TTC549 (cell line): ENCODE measurements around the gene BMP7.
"Not testable (repeated sequence)": the region's sequence is repeated elsewhere in the genome, so short reads cannot be mapped to it uniquely, and the experiment has no call there.

ENCODE experiments used
- FAIRE-seq: peaks from 2 replicates; lab custom pipeline; 2012; peaks lifted over from hg19 to GRCh38; lab: Jason Lieb, UNC

The BMP7 gene

DNA sequence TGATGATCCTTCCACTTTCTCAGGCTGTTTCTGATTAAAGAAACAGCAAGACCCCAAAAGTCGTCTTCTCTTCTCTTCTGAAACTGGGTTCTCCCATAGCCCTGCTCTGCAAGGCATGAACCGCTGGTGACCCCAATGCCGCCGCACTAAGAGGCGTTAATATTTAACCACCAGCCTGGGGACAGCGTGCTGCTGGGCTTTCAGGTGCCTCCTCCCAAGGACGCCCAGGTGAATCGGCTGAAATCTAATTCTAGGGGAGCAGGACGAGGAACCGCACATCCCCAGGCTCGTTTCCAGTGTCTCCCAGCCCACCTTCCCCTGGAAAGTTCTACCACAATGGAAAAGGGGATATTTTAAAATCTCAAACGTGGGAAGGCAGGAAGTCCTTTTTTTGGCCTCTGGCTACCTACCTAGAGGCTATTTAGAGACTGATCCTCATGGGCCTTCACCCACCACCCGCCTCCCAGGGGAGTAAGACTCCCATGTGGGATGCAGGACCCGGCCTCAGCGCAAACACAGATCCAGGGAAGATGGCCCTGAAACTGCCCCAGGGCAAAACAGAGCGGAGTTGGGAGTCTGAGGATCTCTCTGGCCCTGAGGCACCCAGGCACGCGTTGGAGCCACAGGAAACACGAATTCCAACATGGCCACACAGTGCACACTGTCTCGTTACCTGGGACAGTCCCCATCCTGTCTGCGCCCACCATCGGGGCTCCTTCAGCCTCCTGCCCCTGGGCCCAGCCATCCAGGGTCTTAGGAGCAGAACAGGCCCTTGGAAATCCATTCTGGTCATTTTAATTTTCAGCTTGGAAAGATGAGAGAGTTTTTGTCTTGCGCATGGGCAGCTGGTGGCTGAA lies 56.2 kb downstream of the BMP7 start:
- FAIRE-seq = no peak

DNA sequence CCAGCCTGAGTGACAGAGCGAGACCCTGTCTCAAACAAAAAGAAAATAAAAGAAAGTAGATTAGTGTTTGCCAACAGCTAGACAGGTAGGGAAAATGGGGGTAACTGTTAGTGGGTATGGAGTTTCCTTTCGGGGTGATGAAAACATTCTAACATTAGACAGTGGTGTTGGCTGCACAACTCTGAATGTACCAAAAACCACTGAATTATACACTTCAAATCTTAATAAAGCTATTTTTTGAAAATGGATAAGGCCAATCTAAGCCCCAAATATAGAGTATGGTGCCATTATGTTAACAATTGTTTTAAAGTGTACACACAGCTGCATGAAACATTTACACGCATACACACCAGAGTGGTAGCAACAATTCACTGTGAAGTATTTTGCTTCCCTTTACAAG lies 57.0 kb downstream of the BMP7 start:
- no peak for FAIRE-seq

DNA sequence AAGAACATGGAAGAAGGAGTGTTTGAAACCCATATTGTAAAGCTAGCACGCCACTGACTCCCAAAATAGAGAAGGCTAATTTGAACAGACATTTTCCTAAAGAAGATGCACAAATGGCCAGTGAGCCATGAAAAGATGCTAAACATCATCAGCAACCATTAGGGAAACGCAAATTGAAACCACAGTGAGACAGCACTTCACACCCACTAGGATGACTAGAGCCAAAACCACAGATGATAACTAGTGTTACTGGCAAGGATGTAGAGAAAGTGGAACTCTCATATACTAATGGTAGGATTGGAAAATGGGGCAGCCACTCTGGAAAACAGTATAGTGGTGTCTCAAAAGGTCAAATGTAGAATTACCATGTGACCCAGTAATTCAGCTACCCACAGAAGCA lies 58.2 kb downstream of the BMP7 start:
- FAIRE-seq = no peak

DNA sequence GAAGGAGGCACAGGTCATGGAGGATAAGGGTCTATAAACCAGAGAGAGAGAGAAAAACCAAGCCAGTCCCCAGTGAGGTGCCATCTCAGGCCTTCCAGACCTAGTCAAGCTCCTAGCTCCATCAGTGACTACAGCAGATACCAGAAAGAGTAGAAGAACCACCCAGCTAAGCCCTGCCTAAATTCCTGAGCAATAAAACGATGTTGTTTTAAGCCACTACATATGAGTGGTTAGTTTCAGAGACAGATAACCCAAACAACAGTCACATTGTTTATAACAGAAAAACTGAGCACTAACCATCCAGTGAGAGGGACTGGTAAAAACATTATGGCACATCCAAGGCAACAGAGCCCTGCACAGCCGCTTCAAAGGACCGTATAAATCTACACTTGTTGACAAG lies 59.2 kb downstream of the BMP7 start:
- no peak for FAIRE-seq

GRCh38 chr20:57205606-57206219 lies 60.7 kb downstream of the BMP7 start:
- FAIRE-seq = no peak

GRCh38 chr20:57203986-57204385 lies 62.5 kb downstream of the BMP7 start:
- FAIRE-seq = no peak

- no peak for FAIRE-seq
Observed at GRCh38 chr20:57203204-57203603, 63.2 kb downstream of the BMP7 start.

- FAIRE-seq = no peak
Observed at GRCh38 chr20:57202309-57202708, 64.1 kb downstream of the BMP7 start.

DNA sequence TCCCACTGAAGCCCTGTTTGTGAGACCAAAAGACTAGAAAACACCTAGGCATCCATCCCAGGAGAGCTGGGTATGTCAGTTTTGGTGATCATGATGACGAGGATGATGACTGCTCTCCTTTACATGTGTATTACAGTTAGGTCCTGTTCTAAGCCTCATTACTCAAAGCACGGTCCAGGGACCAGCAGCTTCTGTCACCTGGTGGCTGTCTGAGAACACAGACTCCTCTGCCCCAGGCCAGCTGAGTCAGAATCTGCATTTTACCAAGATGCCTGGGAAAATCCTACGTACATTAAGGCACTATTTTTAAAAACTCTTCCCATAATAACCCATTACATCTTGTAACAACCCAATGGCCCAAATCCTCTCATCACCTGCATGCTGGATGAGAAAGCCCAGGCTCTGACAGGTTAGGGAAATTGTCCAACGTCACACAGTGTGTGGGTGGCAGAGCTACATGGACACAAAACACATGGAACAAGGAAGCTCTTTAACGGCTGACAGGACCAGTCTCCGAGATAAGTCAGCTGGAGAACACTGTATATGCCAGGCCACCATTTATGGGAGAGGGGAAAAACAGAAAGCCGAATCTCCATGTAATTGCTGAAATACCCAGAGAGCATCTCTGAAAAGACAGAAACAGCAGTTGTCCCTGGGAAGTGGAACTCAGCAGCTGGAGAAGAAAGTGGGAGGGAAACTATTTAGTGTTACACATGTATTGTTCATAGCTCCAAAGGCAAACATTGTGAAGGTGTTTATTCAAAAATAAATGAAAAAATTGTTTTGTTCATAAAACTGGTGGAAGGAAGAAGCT lies 65.4 kb downstream of the BMP7 start:
- FAIRE-seq = no peak

GRCh38 chr20:57199656-57200405 lies 66.6 kb downstream of the BMP7 start:
- FAIRE-seq = no peak

DNA sequence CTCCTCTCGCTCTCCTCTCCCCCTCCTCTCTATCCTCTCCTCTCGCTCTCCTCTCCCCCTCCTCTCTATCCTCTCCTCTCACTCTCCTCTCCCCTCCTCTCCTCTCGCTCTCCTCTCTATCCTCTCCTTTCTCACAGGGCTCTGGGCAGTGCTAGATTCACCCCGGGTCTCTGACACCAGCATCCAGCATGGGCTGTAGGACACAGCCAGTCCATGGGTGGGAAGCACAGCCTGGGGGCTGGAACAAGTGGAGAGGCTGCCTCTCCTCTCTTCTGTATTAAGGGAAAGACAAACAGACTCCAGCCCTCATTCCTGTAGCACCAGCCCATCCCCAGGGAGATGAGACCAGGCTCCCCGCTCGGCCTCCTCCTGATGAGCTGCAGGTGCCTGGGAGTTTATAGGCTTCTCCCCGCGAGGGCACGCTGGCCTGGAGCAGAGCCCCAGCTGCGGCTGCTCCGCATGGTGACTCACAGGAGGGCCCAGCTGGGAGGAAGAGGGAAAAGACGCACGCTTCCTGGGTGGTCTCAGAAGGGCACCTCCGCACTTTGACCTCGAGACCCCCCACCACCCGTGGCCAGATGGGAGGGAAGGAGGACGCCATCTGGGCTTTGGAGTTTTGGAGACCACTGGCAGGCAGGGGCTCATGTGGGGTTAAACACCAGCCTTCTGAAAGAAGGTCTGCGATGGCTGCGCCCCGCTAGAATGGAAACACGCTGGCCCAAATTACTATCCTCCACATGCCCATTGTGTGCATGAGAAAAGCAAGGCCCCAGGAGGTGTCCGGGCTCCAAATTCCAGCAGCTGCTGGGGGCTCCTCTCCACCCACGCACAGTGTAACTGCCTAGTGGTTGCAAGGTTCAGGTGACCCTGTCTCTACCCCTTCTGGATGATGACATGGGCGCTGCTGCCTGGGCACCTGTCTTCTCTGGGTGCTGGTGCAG lies 68.0 kb downstream of the BMP7 start:
- FAIRE-seq = no peak

DNA sequence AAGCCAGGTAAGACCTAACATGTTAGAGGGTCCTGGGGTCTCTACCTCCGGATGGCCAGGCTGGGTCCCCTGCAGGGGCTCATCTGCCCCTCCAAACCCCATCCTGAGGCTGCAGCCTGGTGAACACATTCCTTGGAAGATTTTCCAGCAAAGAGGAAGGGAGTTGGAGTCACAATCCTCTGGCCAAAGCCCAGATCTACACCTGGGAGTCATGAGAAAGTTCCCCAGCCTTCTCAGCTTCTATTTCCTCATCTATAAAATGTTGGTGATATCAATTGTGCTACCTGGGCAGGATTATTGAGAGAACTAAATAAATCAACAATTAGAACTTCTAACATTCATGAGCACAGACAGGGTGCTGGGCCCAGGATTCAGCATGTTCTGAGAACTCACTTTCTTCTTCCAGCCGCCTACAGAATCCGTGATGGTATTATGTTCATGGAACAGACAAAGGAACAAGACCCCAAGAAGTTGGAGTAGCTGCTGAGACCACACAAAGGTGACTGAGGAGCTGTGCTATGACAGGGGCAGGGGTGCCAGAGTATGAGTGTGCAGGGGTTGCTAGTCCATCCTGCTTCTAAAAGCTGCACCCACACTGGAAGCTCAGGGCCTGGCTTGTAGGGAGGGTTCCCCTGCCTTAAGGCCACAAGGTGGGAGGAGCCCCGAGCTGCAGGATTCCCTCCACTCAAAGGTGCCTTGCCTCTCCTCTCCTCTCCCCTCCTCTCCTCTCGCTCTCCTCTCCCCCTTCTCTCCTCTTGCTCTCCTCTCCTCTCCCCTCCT lies 68.9 kb downstream of the BMP7 start:
- FAIRE-seq = no peak

GRCh38 chr20:57195469-57196100 lies 70.9 kb downstream of the BMP7 start:
- FAIRE-seq = no peak

DNA sequence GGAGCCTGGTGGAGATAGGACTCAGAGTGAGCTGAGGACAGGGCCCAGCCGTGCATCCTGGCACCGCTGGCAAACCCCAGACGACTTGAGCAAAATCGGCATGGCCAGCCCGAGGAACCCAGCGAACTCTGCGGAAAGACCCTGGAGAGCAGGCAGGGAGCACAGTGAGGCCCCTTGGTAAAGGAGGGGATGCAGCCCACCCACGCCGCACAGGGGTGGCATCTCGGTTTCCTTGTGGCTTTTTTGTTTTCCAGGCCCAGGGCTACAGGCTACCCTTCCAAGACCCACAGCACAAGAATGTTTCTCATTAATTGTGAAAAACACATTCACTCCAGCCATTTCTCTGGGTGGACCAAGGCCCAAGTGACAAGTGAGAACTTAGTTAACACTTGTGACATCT lies 71.4 kb downstream of the BMP7 start:
- no peak for FAIRE-seq

DNA sequence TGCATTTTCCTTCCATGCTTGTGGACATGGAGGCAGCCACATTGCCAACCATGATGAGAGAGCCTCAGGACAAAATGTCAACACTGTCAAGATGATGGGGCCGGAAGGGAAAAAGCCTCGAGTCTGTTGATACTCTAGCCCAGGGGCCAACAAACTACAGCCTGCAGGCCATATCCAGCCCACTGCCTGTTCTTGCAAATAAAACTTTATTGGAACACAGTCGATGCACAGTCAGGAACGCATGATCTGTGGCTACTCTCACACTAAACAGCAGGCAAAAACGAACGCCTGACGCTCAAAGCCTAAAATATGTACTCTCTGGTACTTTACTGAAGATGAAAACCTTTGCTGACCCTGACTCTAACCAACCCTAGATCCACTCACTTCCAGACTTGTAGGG lies 72.3 kb downstream of the BMP7 start:
- FAIRE-seq = no peak

DNA sequence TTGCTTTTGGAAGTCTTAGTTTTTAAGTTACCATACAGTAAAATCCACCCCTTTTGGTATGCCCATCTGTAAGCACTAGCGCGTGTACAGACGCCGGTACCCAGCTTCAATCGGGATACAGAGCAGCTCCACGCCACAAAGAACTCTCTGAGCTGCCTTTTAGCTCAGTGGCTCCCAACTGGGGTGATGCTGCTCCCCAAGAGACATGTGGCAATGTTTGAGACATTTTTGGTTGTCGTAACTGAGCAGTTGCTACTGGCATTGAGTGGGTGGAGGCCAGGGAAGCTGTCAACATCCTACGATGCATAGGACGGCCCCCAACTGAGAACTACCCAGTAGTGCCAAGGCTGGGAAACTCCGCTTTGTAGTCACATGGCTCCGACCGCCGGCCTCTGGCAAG lies 73.3 kb downstream of the BMP7 start:
- FAIRE-seq = no peak

DNA sequence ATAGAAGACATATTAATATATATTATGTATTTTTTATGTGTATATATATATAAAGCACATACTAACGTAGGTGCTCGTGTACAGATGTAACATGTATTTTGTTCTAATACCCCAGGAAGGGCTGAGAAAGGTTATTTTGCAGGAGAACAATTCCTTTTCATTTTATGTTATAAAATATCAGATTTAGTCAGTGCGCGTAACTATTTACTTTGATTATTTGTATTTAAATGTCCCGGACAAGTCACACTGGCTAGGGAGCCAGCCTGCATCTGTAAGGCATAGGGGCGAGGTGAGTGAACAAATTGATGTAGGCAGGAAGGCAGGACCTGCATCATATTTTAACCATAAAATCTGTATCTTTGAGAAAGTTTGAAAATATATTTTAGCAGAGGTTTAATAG lies 74.1 kb downstream of the BMP7 start:
- no peak for FAIRE-seq

DNA sequence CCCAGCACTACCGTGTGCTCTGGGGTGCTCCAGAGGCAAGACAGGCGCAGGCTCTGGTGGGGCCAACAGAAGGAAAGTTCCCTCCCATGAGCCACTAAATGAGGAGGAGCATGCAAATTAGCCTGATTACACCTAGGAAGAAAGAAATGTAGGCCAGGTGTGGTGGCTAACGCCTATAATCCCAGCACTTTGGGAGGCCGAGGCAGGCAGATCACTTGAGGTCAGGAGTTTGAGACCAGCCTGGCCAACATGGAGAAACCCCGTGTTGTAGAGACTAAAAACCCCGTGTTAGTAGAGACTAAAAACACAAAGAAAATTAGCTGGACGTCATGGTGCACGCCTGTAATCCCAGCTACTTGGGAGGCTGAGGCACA lies 75.2 kb downstream of the BMP7 start:
- FAIRE-seq = not testable (repeated sequence)

DNA sequence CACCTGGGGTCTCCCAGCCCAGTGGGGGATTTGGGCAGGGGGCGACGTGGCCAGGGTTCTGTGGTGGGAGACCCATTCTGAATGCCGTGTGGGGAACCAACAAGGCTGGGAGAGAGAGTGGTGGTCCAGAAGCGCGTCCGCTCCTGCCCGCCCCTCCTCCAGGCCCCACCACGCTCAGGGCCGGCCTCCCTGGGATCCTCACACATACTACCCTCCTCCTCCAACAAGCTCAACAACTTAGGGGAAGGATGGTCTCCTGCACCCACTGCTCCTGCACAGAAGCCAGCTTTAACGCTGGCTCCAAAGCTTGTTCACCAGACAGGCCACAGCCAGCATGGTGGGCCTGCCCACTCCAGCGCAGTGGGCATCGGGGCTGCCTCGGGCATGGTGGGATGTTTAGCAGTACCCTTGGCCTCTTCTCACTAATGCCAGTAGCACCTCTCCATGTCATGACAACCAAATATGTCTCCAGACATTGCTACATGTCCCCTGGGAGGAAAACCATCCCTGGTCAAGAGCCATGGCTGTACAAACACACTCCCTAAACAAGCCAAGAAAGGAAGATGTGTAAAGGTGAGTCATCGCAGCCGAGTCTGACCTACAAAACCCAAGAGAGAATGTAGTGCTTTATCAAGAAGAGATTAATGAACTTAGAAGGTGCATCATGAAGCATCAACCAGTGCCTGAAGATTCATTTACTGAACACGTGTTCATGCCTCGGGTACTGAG lies 75.7 kb downstream of the BMP7 start:
- FAIRE-seq = no peak
